ENCODE measurements around the gene SF3B2. TPM values are rescaled to one million over a fixed set of nuclear protein-coding genes. Genes with fewer than 3 reads are reported as not detected.

SF3B2 gene
- total and polyA plus RNA-seq, 9 of the 15 experiments (the other 6 are each of a cell fraction or from before 2014, with no cell fraction given): 58.3 to 248 (median 157) TPM

- TF ChIP-seq ZNF407 (IDR thresholded peaks at IDR 0.05; ENCODE audit: low read depth): no peak
- TF ChIP-seq PYGO2 (tag; IDR thresholded peaks at IDR 0.05): no peak
- TF ChIP-seq ZNF695 (CRISPR knock-in tag; IDR thresholded peaks at IDR 0.05): no peak
- TF ChIP-seq ZFX (CRISPR knock-in tag; IDR thresholded peaks at IDR 0.05): no peak
- TF ChIP-seq TCFL5 (CRISPR knock-in tag; conservative IDR thresholded peaks at IDR 0.05): no peak
- TF ChIP-seq FOSL1 (tag; conservative IDR thresholded peaks at IDR 0.05): no peak
Observed at GRCh38 chr11:66101066-66101464, 48.9 kb downstream of the SF3B2 start (continued).

All from K562 (cell line).